Gastroesophageal sphincter (tissue), 4 donors: ENCODE results near the gene NFAM1. TPM values are rescaled to one million over a fixed set of nuclear protein-coding genes. Genes with fewer than 3 reads are reported as not detected.

Source experiments
- ATAC-seq: fragments of 150-250 bp; one replicate; pipeline ENCODE4 v1.9.1; 2016; ENCODE audit warnings: mild to moderate bottlenecking, moderate library complexity
- H3K27ac ChIP-seq, 4 donors: fragments of 200-600 bp; sonication (generic) in 3 of 4; 1 replicate in 3 of 4; 2 replicates in 1 of 4; pipeline ENCODE4 v1.5.1; 2016 to 2019
- H3K27me3 ChIP-seq: fragments of 200-600 bp; sonication (generic); one replicate; pipeline ENCODE4 v1.5.1; 2019
- H3K36me3 ChIP-seq, 2 donors: fragments of 200-600 bp; sonication (generic); one replicate each; pipeline ENCODE4 v1.5.1; 2019; ENCODE audit warnings: control low read depth in 1 of 2
- H3K4me1 ChIP-seq, 3 donors: fragments of 200-600 bp; sonication (generic); 1 replicate in 2 of 3; 2 replicates in 1 of 3; pipeline ENCODE4 v1.5.1; 2016 to 2019; ENCODE audit warnings: control low read depth in 2 of 3
- H3K4me3 ChIP-seq, 2 donors: fragments of 200-600 bp; sonication (generic); one replicate each; pipeline ENCODE4 v1.5.1; 2019; ENCODE audit warnings: mild to moderate bottlenecking in 1 of 2, moderate library complexity in 1 of 2
- H3K9me3 ChIP-seq, 3 donors: fragments of 200-600 bp; sonication (generic); one replicate each; pipeline ENCODE4 v1.5.1; 2017 to 2019; ENCODE audit warnings: control low read depth in 2 of 3
- EP300 ChIP-seq: sonication (generic); formaldehyde crosslinking; IDR thresholded peaks from one replicate; pipeline ENCODE4 v1.6.1; 2017; ENCODE audit warnings: antibody characterized with exemption, mild to moderate bottlenecking
- POLR2A ChIP-seq, 2 donors: fragments of 450-650 bp; IDR thresholded peaks; one replicate each; pipeline ENCODE4 v1.6.1; 2017; ENCODE audit warnings: antibody characterized with exemption in 2 of 2, mild to moderate bottlenecking in 2 of 2, moderate library complexity in 1 of 2
- POLR2AphosphoS5 ChIP-seq: sonication (generic); formaldehyde crosslinking; IDR thresholded peaks from one replicate; pipeline ENCODE4 v1.6.1; 2017; ENCODE audit warnings: antibody characterized with exemption
- WGBS, 2 donors: methylation state at CpG; one replicate each; pipeline ENCODE4 v1.1.5; 2018; ENCODE audit warnings: low coverage in 1 of 2; 5-methylcytosine and 5-hydroxymethylcytosine counted together
- total RNA-seq, 4 donors: library from RNA; depleted of rRNA; stranded (reverse); fragments of >200 nt; gene quantifications; one replicate each; pipeline ENCODE4 v1.1.0, GENCODE V29; 2016
- TF ChIP-seq, protein P1 (sequence below), 4 experiments: fragments of 200-600 bp in 2 of 4; fragments of 450-650 bp in 2 of 4; sonication (generic) in 1 of 4; IDR thresholded peaks; one replicate each; pipeline ENCODE4 v1.5.1; 2017 to 2019; ENCODE audit warnings: antibody characterized with exemption in 4 of 4, mild to moderate bottlenecking in 2 of 4, moderate library complexity in 2 of 4

Gene NFAM1, protein sequence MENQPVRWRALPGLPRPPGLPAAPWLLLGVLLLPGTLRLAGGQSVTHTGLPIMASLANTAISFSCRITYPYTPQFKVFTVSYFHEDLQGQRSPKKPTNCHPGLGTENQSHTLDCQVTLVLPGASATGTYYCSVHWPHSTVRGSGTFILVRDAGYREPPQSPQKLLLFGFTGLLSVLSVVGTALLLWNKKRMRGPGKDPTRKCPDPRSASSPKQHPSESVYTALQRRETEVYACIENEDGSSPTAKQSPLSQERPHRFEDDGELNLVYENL
- 1 to 10 TPM; 1.2 to 3.4 (median 2.7) TPM for total RNA-seq

DNA sequence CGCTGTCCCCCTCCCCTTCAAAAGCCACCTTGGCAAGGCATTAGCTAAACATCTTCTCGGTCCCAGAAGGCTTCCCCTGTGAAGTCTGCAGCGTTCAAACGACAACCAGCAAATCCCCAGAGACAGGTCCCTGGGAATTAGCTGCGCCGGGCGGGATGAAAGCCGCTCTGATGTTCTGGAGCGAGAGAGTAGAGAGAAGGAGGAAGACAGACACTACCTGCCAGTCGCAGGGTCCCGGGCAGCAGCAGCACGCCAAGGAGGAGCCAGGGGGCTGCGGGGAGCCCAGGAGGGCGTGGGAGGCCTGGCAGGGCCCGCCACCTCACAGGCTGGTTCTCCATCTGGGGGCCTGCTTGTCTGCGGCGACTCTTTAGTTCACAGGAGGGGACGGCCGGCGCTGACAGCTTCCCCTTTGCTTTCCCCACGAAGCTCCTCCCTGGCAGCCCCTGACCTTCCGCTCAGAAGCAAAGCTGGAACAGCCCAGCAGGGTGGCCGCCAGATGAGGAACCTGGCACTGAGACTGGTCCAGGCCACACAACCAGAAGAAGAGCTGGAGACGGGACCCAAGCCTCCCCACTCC lies at the start of gene NFAM1:
Gene NFAM1 (minus strand): TSS at position 384 of the 577 bp plus-strand sequence. CDS start 46 bp downstream, at position 338.
- no peaks in the 10 kb centered on the region for H3K9me3 ChIP-seq
- peak within 1 kb of the TSS in 1 of 2 donors; percentile 28 for H3K4me3 ChIP-seq
- peak within 1 kb of the TSS in 2 of 4 donors; percentile 4 to 45 for H3K27ac ChIP-seq
- H3K4me1 ChIP-seq, result peaks cover 0 to 29% (median 6%) of the 10 kb centered on the region in 3 donors
- peaks cover 39% of the 10 kb centered on the region for H3K27me3 ChIP-seq
- ATAC-seq, result no peak
- 100% methylated on average over 1 of the region's 24 CpGs for WGBS, 2 donors
- no peak for TF ChIP-seq POLR2AphosphoS5
- TF ChIP-seq, protein P1, sequence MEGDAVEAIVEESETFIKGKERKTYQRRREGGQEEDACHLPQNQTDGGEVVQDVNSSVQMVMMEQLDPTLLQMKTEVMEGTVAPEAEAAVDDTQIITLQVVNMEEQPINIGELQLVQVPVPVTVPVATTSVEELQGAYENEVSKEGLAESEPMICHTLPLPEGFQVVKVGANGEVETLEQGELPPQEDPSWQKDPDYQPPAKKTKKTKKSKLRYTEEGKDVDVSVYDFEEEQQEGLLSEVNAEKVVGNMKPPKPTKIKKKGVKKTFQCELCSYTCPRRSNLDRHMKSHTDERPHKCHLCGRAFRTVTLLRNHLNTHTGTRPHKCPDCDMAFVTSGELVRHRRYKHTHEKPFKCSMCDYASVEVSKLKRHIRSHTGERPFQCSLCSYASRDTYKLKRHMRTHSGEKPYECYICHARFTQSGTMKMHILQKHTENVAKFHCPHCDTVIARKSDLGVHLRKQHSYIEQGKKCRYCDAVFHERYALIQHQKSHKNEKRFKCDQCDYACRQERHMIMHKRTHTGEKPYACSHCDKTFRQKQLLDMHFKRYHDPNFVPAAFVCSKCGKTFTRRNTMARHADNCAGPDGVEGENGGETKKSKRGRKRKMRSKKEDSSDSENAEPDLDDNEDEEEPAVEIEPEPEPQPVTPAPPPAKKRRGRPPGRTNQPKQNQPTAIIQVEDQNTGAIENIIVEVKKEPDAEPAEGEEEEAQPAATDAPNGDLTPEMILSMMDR (IDR thresholded peaks at IDR 0.05), result no peak
- no peak for TF ChIP-seq EP300
- TF ChIP-seq POLR2A (IDR thresholded peaks at IDR 0.05), result peak in 1 of 2 donors; percentile 24
- no peaks in the 10 kb centered on the region for H3K36me3 ChIP-seq

DNA sequence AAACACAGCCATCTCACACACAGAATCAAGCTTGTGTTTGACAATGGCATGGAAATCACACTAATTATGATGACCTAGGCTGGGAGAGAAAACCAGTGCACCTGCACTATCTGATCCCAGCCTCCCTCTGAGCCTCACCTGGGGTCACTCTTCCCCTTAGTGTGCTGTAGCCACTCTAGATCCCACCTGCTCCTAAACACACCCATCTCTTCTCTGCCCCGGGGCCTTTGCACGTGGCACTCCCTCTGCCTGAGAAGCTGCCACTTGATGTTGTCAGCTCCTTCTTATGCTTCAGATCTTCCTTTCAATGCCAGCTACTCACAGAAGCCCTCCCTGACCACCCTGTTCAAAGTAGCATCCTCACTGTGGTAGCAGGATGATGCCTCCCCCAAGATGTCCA lies 42.9 kb upstream of the NFAM1 start:
- WGBS, 2 donors, result 93 to 94% methylated on average over 2 of the region's 2 CpGs

DNA sequence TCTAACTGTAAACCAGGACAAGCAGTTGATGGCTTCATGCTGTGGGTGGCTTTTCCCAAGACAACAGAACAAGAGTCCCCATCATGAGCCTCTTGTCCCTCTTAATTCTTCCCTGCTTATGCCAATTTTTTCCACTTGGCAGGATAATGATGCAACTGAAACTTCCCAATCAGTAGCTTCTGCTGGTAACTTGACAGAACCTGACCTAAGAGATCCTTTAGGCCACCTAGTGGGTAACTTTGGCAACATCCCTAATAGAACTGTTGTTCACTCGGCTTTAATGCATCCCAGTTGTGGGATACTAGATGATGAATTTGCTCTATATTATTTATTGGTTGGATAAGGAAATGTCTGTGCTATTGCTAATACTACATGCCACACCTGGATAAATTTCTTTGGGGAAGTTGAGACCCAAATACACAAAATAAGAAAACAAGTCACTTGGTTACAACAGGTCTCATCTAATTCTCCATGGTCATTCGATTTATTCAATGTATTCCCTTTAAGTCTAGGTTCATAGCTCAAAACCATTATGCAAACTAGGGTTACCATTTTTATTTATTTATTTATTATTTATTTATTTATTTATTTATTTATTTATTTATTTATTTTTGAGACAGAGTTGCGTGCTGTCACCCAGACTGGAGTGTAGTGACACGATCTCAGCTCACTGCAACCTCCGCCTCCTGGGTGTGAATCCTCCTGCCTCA lies 41.4 kb upstream of the NFAM1 start:
- Histone ChIP-seq H3K27ac (no peak overlapping the region), H3K4me3 (no peak overlapping the region), H3K36me3 (no peaks in the 10 kb centered on the region), H3K9me3 (no peaks in the 10 kb centered on the region), H3K27me3 (no peaks in the 10 kb centered on the region), H3K4me1 (no peaks in the 10 kb centered on the region)
- TF ChIP-seq, protein P1 (IDR thresholded peaks at IDR 0.05), result peak; percentile 37 to 52 (median 50)
- TF ChIP-seq POLR2AphosphoS5, result no peak
- TF ChIP-seq POLR2A (IDR thresholded peaks at IDR 0.05), result no peak
- no peak for ATAC-seq
- WGBS, 2 donors, result 72 to 76% methylated on average over 4 to 5 of the region's 5 CpGs

More for the DNA sequence above, 42.9 kb upstream of the NFAM1 start:
- no peaks in the 10 kb centered on the region for H3K27me3 ChIP-seq
- TF ChIP-seq, protein P1 (IDR thresholded peaks at IDR 0.05), result no peak
- TF ChIP-seq POLR2A (IDR thresholded peaks at IDR 0.05) (no peak), EP300 (no peak), POLR2AphosphoS5 (no peak)
- no peaks in the 10 kb centered on the region for H3K4me1 ChIP-seq
- H3K36me3 ChIP-seq, result no peaks in the 10 kb centered on the region
- H3K9me3 ChIP-seq, result no peaks in the 10 kb centered on the region
- ATAC-seq, result no peak
- no peak overlapping the region for H3K27ac ChIP-seq
- no peak overlapping the region for H3K4me3 ChIP-seq

GRCh38 chr22:42472671-42473070 lies 40.5 kb upstream of the NFAM1 start:
- Histone ChIP-seq H3K27ac (no peak overlapping the region), H3K4me3 (no peak overlapping the region), H3K9me3 (no peaks in the 10 kb centered on the region), H3K4me1 (no peaks in the 10 kb centered on the region), H3K27me3 (no peaks in the 10 kb centered on the region), H3K36me3 (no peaks in the 10 kb centered on the region)
- no peak for ATAC-seq
- TF ChIP-seq, protein P1 (IDR thresholded peaks at IDR 0.05), result no peak
- no peak for TF ChIP-seq POLR2AphosphoS5
- TF ChIP-seq POLR2A (IDR thresholded peaks at IDR 0.05), result no peak
- TF ChIP-seq EP300, result no peak
- WGBS, 2 donors, result 90 to 93% methylated on average over 2 to 6 of the region's 8 CpGs
